Measurements from ENCODE around the gene TAC3.
"Not testable (repeated sequence)": the region's sequence is repeated elsewhere in the genome, so short reads cannot be mapped to it uniquely, and the experiment has no call there.

TAC3 gene

GRCh38 chr12:57004651-57005050, 11.7 kb downstream of the TAC3 start:
- DNase-seq (ENCODE audit: low read depth): no peak

- DNase-seq (ENCODE audit: low read depth): no peak
Measured at GRCh38 chr12:57003395-57003794, 12.9 kb downstream of the TAC3 start.

- DNase-seq (ENCODE audit: low read depth): peak; percentile 67
Measured at GRCh38 chr12:57001448-57001906, 14.9 kb downstream of the TAC3 start.

- no peak for DNase-seq (ENCODE audit: low read depth)
Measured at GRCh38 chr12:57000393-57000792, 15.9 kb downstream of the TAC3 start.

GRCh38 chr12:56999456-56999855, 16.9 kb downstream of the TAC3 start:
- no peak for DNase-seq (ENCODE audit: low read depth)

- DNase-seq (ENCODE audit: low read depth): no peak
Measured at GRCh38 chr12:56998981-56999380, 17.3 kb downstream of the TAC3 start.

- no peak for DNase-seq (ENCODE audit: low read depth)
Measured at GRCh38 chr12:56998316-56998715, 18.0 kb downstream of the TAC3 start.

- no peak for DNase-seq (ENCODE audit: low read depth)
Measured at GRCh38 chr12:56996793-56997545, 19.4 kb downstream of the TAC3 start.

GRCh38 chr12:56995930-56996496, 20.3 kb downstream of the TAC3 start:
- no peak for DNase-seq (ENCODE audit: low read depth)

GRCh38 chr12:56995201-56995929, 21.0 kb downstream of the TAC3 start:
- DNase-seq (ENCODE audit: low read depth): no peak

- no peak for DNase-seq (ENCODE audit: low read depth)
Measured at GRCh38 chr12:56994231-56994746, 22.0 kb downstream of the TAC3 start.

GRCh38 chr12:56993346-56993745, 23.0 kb downstream of the TAC3 start:
- DNase-seq (ENCODE audit: low read depth): no peak

GRCh38 chr12:56991319-56992246, 24.7 kb downstream of the TAC3 start:
- DNase-seq (ENCODE audit: low read depth): no peak

- DNase-seq (ENCODE audit: low read depth): no peak
Measured at GRCh38 chr12:56990648-56991318, 25.5 kb downstream of the TAC3 start.

GRCh38 chr12:56989861-56990610, 26.3 kb downstream of the TAC3 start:
- no peak for DNase-seq (ENCODE audit: low read depth)

- no peak for DNase-seq (ENCODE audit: low read depth)
Measured at GRCh38 chr12:56988207-56988739, 28.1 kb downstream of the TAC3 start.

- DNase-seq (ENCODE audit: low read depth): peak; percentile 72
Measured at GRCh38 chr12:56987551-56988053, 28.7 kb downstream of the TAC3 start.

GRCh38 chr12:56987011-56987410, 29.3 kb downstream of the TAC3 start:
- no peak for DNase-seq (ENCODE audit: low read depth)

GRCh38 chr12:56985714-56986113, 30.6 kb downstream of the TAC3 start:
- not testable (repeated sequence) for DNase-seq (ENCODE audit: low read depth)

- DNase-seq (ENCODE audit: low read depth): no peak
Measured at GRCh38 chr12:56983386-56983785, 32.9 kb downstream of the TAC3 start.

Data from activated T-cell treated with anti-CD3 and anti-CD28 coated beads for 1 hour (primary cell).